Astrocyte of the cerebellum (primary cell): Measurements from ENCODE around the gene LOXL3.

ENCODE experiments used
- DNase-seq: peaks from one replicate; pipeline ENCODE4 v3.0.0-alpha.2; 2011; ENCODE audit warnings: low read depth
- H3K4me3 ChIP-seq: 2 replicates; pipeline ENCODE4 v1.5.1; 2011; ENCODE audit warnings: mild to moderate bottlenecking, low read depth, low read length, moderate library complexity
- CTCF ChIP-seq: IDR thresholded peaks from 2 replicates; pipeline ENCODE4 v1.5.1; 2012; ENCODE audit warnings: low read length, low read depth, moderate library complexity, mild to moderate bottlenecking; ENCODE audit errors: missing control alignments
- in situ Hi-C: cut with HindIII; loops from 2 replicates; pipeline ENCODE4 v1.10.0; 2017; ENCODE audit warnings: low sequenced_read_pairs

Gene LOXL3

GRCh38 chr2:74548285-74548899 is 5.3 kb downstream of the LOXL3 start:
- no peak for DNase-seq
- in situ Hi-C loops: no loop called here
- peak overlapping the region; percentile 44 for H3K4me3 ChIP-seq
- TF ChIP-seq CTCF: no peak

GRCh38 chr2:74546004-74546403 is 7.7 kb downstream of the LOXL3 start:
- no peak for DNase-seq
- TF ChIP-seq CTCF: no peak
- H3K4me3 ChIP-seq: no peak overlapping the region
- in situ Hi-C loops: no loop called here

GRCh38 chr2:74544634-74545033 is 9.1 kb downstream of the LOXL3 start:
- in situ Hi-C loops: no loop called here
- H3K4me3 ChIP-seq: no peak overlapping the region
- DNase-seq: no peak
- no peak for TF ChIP-seq CTCF

DNA sequence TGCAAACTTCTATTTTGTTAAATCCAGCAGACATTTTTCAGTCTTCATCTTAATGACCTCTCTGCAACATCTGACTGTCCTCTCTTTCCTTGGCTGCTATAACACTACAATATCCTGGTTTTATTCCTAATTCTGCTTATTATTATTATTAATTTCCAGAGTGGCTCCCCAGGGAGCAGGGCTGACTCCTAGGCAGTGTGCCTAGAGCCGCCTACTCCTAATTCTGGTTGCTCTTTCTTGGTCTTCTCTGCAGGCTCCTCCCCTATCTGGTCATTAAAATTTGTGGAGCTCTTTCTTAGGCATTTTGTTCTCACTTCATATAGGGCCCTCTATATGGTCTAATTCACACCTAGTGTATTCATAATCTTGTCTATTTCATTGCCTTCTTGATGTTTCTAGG is 10.8 kb downstream of the LOXL3 start:
- DNase-seq: no peak
- H3K4me3 ChIP-seq: no peak overlapping the region
- in situ Hi-C loops: no loop called here
- no peak for TF ChIP-seq CTCF

- TF ChIP-seq CTCF: no peak
- H3K4me3 ChIP-seq: no peak overlapping the region
- in situ Hi-C loops: no loop called here
- no peak for DNase-seq
Observed at GRCh38 chr2:74540291-74540690, 13.5 kb downstream of the LOXL3 start.

GRCh38 chr2:74538881-74539339 is 14.8 kb downstream of the LOXL3 start:
- in situ Hi-C loops: no loop called here
- no peak for TF ChIP-seq CTCF
- no peak for DNase-seq
- H3K4me3 ChIP-seq: no peak overlapping the region
